ENCODE measurements around the gene BSN.
"Not testable (repeated sequence)": the region's sequence is repeated elsewhere in the genome, so short reads cannot be mapped to it uniquely, and the experiment has no call there.

BSN gene

GRCh38 chr3:49675912-49676311 is 121.6 kb downstream of the BSN start:
- no peak for DNase-seq

GRCh38 chr3:49680493-49681231 is 126.4 kb downstream of the BSN start:
- DNase-seq, result no peak

DNA sequence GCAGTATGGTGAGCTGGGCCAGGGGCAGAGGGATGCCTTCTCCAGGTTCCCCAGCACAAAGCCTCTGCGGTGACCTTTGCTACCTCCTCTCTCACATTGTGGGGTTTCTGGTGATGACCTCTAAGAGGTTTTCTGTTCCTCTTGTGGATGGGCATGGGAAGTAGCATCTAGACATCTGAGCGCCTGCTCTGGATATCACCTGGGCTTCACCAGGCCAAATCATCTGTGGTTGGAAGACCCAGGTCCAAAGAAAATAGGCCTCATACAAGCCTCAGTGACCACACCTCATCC is 126.9 kb downstream of the BSN start:
- no peak for DNase-seq

DNA sequence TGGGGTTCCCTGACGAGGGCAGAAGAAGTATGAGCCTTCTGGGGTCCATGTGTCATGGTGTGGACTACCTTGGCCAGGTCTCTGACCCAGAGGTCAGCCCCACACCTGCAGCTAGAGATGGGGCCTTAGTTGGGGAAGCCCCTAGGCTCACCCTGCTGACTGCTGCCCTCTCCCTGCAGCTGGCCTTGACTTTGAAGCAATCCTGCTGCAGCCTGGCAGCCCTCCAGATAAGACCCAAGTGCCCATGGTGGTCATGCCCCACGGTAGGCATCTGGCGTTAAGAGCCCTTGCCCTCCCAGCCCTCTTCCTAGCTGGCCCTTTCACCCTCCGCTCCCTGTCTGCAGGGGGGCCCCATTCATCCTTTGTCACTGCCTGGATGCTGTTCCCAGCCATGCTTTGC is 127.3 kb downstream of the BSN start:
- DNase-seq, result no peak

- no peak for DNase-seq
Measured at GRCh38 chr3:49683162-49683561, 128.9 kb downstream of the BSN start.

DNA sequence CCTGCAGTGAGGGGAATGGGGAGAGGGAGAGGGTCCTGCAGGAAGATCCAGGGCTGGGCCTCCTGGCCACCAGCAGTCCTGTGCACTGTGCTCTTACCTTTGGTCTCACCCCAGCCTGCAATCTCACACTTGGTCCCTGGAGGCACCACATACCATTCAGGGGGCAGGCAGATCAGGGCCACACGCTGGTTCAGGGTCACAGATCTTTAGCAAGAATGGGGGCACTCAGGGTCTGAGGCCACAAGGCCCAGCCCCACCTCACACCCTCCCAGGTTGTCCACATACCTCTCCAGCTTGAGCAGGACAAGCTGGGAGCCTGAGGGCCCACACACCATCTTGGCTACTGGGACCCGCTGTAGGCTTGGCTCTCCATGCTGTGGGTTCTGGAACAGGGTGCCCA is 130.2 kb downstream of the BSN start:
- DNase-seq, result not testable (repeated sequence)

DNA sequence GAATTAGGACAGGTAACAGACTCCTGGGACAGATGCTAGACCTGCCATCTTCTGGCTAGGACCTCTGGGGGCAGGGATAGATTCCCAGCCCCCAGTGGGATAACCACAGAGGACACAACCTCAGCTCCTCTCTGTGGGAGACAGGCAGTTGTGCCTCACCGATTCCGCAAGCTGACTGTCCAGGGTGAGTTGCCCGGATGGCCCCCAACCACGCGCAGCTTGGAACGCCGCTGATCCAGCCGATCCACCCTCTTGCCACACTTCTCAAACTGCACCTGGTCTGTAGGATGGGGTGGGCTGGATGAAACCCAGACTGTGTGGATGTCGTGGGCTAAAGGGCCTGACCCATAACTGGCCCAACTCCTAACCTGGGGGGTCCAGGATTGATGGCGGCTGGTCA is 130.8 kb downstream of the BSN start:
- DNase-seq, result not testable (repeated sequence)

DNA sequence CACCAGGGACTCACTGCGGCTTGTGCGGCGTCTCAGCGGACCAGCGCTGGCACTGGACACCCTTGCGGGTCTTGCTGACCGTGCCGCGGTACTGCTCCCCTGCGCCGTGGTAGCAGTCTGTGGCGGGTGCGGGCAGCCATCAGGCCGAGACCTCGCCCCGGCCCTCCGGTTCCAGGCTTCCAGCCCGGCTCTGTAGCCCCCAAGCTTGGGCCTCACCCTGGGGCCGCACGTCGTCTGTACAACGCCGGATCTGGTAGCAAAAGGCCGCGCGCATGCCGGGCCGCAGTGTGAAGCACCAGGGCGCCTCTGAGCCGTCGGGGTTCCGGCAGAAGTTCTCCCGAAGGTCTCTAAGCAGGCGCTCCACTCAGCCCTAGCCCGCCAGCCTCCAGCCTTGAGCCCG is 131.6 kb downstream of the BSN start:
- not testable (repeated sequence) for DNase-seq

- DNase-seq, result not testable (repeated sequence)
Measured at GRCh38 chr3:49686346-49686745, 132.1 kb downstream of the BSN start.

DNA sequence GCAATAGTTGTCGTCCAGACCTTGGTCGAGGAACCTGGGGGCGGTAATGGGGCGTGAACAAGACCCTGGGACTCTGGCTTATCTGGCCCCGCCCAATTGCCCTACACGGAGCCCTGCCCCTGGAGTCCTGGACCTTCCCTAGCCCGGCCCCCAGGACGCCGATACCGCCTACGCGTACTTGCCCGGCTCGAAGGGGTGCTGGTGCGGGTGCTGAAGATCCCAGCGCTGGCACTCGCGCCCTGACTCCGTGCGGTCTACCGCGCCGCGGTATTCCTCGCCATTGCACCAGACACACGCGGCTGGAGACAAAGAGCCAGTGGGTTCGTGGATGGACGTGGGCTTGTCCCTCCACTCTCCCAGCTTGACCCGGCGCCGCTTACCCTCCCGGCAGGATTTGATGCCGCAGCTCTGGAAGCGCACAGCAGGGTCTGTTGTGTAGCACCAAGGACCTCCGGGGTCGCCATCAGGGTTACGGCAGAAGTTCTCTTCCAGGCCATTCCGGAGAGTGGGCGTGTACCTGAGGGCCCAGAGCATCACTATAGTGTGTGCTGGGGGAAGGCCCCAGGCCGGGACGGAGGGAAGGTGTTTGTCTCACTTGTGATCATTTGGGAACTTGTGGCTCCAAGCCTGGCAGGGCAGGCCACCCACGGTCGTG is 132.6 kb downstream of the BSN start:
- DNase-seq, result not testable (repeated sequence)

- not testable (repeated sequence) for DNase-seq
Measured at GRCh38 chr3:49687424-49687795, 133.1 kb downstream of the BSN start.

GRCh38 chr3:49688338-49689045 is 134.2 kb downstream of the BSN start:
- DNase-seq, result not testable (repeated sequence)

GRCh38 chr3:49689046-49689907 is 135.0 kb downstream of the BSN start, which contains the start of the genes MST1 and RNF123:
MST1 (minus strand) TSS chr3:49689474; CDS start chr3:49688691, 783 bp downstream.
RNF123 (plus strand) TSS chr3:49689557; CDS start chr3:49691166, 1,609 bp downstream.
- DNase-seq, result no peak

GRCh38 chr3:49689908-49690624 is 135.8 kb downstream of the BSN start:
- not testable (repeated sequence) for DNase-seq

- not testable (repeated sequence) for DNase-seq
Measured at GRCh38 chr3:49690856-49691255, 136.6 kb downstream of the BSN start.

GRCh38 chr3:49691481-49691880 is 137.2 kb downstream of the BSN start:
- DNase-seq, result not testable (repeated sequence)

- DNase-seq, result not testable (repeated sequence)
Measured at GRCh38 chr3:49694409-49695070, 140.3 kb downstream of the BSN start.

- not testable (repeated sequence) for DNase-seq
Measured at GRCh38 chr3:49695350-49696015, 141.2 kb downstream of the BSN start.

DNA sequence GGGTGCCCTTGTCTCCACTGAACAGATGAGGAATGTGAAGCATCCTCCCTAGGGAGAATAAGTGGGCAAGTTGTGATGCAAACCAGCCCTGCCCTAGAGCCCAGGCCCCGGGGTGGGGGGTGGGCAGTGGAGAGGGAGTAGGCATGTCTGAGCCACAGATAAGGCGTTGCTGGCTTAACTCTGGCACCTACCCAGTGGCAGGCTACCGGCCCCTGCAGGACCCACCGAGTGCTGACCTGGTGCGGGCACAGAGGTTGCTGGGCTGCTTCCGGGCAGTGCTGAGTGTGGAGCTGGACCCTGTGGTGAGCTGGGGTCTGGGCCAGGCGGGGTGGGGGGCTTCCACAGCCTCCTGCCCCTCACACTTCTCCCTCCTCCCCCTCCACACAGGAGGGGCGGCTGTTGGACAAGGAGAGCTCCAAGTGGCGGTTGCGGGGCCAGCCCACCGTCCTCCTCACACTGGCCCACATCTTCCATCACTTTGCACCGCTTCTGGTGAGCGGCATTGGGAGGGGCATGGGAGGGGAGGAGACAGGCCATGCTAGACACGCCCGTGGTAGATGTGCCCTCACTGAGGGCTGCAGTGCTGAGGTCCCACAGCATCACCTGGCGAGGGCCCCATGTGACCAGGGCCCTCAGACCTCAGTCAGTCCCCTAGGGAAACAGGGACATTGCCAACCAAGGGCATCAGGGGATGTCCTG is 145.2 kb downstream of the BSN start:
- no peak for DNase-seq

- DNase-seq, result no peak
Measured at GRCh38 chr3:49700014-49700413, 145.7 kb downstream of the BSN start.
